NCI-H1694 treated with DMSO at 0.1 percent for 48 hours (cell line): Measurements from ENCODE around the gene TBX4.

Source experiments
- DNase-seq: peaks from one replicate; lab custom pipeline; 2025; lab: John Stamatoyannopoulos, UW

The TBX4 gene

DNA sequence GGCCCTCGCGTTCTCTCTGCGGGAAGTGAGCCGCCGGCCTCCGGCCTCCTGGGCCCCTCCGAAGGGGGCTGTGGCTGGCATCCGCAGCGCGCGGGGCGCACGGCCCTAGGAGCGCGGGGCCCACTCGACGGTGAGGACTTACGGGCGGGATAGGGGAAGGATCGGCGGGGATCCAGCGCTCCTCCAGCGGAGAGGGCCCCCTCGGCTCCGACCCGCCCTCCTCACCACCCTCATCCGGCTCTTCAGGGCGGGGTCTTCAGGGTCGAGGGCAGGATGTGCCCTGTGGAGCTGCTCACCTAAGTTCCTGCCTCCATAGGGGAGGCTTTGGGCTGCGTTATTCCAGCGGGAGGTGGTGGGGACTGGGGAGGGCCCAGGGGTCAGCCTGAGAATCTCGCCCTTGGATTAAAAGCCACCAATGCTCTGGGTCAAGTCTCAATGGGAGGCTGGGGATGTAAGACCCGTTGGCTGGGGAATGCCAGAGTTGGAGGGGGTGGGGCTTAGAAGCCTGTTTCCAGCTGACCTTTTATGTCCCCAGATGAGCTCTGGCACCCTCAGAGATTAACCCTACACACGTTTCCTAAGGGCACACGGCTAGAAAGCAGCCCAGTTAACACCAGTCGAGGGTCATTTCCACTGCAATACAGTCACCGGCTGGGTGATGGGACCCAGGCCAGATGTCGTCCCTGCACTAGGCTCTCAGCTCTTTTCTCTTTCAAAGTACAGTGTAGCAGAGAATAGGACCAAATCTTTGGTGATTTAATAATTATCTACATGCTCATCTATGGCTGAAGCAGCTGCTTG lies 39.2 kb upstream of the TBX4 start:
- no peak for DNase-seq

DNA sequence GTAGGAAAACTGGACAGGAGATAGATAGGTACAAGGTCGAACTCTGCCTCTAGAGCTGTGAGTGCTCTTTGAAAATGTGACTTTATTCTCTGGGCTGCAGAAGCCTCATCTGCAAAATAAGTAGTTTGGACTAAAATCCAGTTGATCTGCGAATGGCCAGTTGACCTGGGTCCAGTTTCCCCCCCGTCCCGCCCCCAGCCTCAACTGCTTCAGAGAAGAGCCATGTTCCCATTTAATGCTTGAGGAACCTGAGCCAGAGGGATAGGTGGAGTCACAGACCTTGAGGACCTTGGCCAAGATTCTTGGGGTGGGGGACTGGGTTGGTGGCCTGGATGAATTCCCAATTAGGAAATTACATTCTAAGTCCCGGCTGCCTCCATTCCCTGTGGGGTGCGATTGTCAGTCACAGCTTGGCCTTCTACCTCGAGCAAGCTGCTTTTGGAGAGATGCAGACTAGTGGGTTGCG lies 38.5 kb upstream of the TBX4 start:
- no peak for DNase-seq

DNA sequence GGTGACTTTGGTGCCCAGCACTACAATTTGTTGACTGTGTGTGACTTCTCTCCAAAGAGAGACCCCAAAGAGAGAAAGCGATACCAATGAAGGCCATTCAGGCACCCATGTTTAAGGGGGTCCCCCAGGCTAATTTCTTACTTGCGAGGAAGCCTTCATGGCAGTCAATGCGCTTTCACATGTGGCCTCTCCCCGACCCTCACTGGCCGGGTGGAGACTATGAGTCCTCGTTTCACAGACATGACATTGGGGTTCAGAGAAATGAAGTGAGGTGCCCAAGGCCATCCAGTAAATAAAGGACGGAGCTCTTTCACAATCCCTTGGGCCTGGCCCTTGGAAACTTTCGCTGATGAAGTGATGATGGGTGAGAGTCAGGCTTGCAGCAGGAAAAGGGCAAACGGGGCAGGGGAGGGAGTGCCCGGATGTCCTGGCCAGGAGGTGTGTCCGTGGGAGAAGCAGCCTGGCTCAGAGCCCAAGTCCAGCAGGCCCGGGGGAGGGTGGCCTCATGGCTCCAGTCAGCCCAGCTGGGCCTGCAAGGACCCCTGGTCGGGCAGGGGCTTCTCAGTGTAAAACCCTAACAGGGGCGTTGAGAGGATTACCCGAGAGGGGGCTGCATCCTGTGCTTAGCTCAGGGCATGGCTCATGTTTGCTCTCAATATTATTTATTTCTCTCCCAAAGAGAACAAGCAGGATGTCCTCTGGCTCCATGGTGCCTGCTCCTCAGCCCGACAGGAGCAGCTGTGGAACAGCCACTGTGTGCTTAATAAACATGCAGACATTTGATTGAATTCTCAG lies 37.9 kb upstream of the TBX4 start:
- DNase-seq, result no peak

DNA sequence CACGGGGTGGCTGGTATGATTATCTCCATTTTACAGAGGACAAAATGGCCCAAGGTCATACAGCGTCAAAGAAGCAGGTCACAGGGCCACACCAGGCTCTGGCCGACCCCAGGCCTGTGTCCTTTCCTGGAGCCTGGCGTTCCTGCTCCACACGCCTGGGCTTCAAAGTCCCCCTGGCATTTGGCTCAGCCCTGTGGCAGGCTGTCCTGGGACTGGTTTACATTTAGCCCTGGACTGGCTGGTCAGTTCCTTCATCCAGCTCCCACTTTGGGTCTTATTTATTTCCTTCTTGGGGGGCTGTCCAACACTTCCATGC lies 37.3 kb upstream of the TBX4 start:
- DNase-seq, result no peak

DNA sequence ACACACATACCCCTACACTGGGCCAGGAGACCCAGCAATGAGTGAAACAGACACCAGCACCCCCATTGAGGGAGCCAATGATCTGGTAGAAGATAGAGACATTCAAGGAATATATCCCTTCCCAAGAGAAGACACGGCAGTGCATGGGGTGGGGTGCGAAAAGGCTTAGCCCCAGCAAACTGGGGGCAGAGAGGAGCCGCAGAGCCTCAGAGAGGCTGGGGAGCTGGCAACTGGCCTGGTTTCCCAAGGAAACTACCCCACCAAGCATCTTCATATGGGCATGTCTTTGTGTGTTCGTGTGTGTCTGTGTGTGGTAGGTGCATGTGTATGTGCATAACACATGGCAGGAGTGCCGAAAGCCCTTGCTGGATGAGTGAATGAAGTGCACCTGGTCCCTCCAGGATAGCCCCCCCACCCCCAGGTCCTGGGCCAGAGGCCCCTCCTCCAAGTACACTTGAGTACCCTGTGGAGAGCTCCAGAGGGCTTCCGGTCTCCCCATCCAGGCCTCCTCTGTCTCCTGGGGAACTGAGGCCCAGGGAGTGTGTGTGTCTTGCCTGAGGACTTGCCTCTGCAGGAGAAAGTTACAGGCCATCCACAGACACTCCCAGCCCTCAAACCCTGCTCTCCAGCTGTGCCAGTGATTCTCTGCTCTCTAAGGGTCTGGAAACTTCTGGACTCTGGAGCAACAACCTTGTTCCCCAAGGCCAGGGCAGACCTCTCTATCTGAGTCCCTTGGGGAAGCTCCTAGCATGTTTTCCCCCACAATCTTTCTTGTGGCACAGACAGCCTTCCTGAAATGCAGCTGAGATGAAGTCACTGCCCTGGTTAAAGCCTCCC lies 36.6 kb upstream of the TBX4 start:
- no peak for DNase-seq

DNA sequence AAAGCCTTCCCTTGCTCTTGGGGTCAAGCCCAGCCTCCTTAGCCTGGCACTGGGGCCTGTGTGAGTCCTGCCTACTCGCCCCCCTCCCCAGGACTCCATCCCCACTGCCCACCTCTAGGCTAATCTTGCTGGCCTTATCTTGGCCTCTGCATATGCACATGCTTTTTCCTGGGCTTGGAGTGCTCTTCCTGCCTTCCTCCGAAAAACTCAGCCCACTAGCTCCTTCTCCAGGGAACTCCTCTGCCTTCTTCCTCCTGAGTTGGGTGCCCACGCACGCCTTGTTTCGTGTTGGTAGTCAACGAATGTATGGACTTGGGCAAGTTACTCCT lies 36.0 kb upstream of the TBX4 start:
- no peak for DNase-seq

DNA sequence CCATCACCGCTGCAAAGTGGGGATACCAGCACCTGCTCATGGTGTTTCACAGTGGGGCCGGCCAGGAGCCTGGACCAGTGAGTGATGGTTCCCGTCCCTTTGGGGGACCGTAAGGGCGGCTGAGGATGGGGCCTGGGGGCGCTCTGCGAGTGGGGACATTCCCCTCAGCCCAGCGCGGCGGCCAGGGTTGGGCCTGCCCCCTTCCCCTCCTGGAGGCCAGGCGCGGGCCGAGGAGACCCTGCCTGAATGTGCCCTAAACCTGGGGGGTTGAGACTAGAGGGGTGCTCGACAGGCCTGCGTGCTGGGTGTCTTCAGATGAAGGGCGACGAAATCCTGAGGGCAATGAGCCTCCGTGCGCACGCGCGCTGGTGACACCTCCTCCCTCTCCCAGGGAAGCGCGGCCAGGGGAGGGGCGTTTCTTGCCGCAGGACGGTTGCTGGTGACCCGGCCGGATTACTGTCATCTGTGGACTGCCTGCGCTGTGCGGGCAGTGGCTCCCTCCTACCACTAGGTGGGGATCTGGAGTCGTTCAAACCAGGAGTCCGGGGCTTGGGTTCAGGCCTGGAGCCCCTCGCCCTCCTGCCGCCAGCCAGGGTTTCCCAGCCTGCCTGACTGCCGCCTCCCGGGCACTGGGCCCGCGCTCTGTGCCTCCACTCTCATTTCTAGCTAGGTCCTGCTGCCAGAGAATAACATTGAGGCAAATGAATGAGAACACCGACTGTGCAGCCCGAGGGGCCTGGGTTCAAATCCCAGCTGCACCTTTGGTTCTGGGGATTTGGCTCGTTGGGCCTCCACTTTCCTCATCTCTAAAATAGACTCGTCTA lies 35.5 kb upstream of the TBX4 start:
- DNase-seq, result peak; percentile 66

DNA sequence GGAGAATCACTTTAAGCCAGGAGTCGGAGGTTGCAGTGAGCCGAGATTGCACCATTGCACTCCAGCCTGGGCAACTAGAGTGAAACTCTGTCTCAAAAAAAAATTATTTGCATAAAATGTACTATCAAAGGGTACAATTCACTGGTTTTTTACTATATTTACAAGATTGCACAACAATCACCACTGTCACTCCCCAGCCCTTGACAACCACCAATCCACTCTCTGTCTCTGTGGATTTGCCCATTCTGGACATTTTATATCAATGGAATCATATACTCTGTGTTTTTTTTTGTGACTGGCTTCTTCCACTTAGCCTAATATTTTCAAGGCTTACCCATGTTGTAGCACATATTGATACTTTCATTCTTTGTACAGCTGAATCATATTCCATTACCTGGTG lies 33.8 kb upstream of the TBX4 start:
- no peak for DNase-seq

DNA sequence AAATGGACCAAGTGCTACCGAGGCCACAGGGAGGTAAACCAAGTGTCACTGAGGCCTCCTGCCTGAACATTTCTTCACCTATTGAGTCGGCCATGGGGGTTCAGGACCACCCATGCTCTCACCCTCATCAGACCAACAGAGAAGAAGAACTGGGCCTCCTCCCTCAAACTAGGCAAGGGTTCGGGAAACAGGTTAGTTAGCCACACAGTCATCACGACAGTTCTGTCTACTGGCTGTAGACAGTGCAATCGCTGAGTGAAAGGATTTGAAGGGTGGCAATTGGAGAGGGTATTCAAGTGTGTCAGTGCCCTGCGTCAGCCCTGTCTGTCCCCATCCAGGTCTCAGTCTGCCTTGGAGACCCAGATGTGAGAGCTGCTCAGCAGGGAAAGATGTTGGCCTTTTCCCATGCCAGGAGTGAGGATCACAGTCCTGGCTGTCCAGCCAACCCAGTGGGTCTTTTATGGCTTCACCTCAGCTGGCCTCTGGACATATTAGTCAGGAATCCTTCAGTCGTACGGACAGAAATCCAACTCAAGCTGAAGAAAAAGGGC lies 32.7 kb upstream of the TBX4 start:
- no peak for DNase-seq

DNA sequence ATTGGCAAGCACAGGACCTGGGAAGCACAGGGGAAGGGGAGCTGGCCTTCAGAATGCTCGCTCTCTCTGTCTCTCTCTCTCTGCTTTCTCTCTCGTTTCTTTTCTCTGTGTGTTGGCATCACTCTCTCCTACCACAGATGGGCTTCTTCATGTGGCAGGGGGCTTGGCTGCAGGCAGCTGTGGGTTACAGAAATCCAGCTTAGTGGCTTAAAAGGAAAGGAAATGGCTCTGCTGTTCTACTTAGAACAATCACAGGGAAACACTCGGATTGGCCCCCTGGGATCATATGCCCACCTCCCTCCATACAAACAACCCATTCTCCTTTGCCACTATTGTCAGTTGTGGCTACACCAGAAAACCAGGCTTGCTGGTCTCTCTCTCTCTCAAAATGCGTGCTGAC lies 32.2 kb upstream of the TBX4 start:
- no peak for DNase-seq

DNA sequence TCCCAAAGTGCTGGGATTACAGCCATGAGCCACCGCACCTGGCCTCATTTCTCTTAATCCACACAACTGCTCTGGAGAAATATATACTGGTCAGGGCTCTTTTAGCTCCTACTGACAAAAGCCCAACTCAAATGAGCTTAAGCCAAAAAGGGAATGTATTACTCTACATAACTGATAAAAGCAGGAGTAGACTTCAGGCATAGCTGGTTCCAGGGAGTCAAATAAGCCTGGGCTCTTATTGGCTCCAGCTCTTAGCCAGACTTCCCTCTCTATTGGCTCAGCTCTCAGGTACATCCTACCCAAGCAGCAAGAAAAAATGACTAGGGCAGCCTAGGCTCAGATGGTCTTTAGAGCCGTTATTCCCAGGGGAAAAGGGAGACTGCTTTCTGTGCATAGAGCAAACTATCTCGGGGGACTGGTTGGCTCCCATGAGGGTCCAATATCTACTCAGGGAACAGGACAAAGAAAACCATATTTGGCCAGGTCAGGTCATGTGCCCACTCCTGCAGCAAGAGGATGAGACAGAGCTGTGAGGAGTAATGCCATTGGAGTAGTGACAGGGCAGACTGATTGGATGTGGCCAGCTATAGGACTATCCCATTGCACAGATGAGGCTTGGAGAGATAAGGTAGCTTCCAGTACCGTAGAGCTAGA lies 31.4 kb upstream of the TBX4 start:
- no peak for DNase-seq

DNA sequence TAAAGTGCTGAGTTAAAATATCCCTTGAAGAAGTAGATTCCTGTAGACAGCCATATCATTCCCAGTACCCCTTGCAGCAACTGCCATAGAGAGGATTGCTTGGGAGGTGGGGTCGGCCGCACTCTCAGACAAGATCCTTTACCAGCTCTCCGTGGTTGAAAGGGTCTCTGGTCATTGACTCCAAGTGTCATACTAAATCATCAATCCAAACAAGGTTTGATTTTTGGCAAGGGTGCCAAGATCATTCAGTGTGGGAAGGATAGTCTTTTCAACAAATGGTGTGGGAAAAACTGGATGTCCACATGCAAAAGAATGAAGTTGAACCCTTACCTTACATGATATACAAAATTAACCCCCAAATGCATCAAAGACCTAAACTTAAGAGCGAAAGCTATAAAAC lies 30.8 kb upstream of the TBX4 start:
- DNase-seq, result no peak

DNA sequence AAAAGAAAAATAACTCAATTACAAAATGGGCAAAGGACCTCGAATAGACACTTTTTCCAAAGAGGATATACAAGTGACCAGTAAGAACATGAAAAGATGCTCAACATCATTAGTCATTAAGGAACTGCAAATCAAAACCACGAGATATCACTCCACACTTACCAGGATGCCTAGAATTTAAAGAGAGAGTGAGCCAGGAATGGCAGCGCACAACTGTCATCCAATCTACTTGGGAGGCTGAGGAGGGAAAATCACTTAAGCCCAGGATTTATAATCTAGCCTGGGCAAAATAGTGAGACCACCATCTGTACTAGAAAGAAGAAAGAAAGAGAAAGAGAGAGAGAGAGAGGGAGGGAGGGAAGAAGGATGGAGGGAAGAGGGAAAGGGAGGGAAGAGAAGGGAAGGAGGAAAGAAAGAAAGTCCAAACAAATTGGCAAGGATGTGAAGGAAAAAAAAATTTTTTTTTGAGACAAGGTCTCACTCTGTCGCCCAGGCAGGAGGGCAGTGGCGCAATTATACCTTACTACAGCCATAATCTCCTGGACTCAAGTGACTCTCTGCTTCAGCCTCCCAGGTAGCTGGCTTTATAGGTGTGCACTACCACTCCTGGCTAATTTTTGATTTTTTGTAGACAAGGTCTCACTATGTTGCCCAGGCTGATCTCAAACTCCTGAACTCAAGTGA lies 30.0 kb upstream of the TBX4 start:
- no peak for DNase-seq

DNA sequence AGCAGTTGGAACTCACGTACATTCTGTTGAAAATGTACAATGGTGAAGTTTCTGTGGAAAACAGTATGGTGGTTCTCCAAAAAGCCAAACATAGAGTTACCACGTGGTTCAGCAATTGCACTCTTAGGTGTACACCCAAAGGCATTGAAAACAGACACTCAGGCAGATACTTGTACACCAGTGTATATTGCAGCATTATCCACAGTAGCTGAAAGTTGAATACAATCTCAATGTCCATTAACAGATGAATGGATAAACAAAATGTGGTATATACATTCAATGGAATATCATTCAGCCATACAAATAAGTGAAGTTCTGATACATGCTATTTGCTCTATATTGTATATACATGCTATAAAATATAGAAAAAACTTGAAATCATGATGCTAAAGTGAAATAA lies 29.4 kb upstream of the TBX4 start:
- no peak for DNase-seq

DNA sequence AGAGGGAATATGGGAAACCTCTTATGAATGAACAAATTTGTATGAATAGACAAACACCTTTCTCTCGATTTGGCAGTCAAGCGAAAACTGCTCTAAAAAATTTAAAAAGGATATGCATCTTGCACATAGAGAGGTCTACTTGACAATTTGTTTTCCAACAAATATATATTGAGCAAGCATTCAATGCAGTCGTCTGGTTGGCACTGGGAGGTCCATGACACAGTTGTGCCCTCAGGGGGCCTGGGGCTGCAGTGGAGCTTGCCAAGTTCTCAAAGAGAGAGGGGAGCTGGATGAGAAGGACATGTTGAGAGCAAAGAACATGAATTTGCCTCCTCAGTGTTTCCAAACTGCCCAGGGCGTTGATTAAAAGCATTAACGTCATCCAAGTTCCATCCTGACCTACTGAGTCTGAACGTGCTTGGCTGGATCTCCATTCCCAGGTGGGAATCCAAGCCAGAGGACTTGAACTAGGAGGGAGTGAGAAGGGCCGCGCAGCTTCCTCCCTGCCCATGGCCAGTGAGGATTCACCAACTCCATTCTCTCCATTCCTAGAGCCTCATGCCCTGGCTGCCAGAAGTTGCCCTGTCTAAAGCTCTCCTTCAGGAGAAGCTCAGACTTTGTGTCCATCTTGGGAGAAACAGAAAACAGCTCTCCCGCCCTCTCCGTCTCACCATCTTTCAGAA lies 28.1 kb upstream of the TBX4 start:
- no peak for DNase-seq

DNA sequence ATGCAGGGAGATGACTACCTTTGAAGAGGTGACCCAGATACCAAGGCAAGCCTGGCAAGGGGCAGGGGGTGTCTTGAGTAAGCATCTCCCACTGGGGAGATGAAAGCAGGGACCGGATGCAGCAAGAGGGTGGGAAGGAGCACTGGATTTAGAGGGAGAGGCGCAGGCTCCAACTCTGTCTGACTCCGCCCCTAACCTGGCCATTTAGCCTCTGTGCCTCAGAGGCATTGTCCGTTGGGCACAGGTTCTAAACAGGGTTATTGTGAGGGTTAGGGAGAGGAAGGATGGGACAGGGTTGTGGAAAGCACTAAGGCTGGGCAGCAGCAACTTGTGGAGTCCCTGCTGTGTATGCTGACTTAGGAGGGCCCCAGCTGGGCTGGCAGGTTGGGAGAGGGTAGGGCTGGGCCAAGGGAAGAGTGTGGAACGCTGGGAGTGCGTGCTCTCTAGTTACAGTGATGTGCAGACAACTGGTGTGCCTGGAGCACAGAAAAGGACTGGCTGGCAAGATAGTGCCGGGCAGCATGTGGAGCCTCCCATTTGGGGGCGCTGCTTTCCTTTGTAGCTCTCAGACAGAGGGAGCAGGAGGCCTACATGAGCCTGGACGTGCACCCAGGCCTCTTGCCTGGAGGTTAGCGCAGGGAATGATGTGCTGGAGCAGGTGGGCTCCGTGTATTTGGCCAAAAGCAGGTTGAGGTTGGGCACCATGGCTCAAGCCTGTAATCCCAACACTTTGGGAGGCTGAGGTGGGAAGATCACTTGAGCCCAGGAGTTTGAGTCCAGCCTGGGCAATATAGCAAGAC lies 26.3 kb upstream of the TBX4 start:
- DNase-seq, result peak; percentile 14

DNA sequence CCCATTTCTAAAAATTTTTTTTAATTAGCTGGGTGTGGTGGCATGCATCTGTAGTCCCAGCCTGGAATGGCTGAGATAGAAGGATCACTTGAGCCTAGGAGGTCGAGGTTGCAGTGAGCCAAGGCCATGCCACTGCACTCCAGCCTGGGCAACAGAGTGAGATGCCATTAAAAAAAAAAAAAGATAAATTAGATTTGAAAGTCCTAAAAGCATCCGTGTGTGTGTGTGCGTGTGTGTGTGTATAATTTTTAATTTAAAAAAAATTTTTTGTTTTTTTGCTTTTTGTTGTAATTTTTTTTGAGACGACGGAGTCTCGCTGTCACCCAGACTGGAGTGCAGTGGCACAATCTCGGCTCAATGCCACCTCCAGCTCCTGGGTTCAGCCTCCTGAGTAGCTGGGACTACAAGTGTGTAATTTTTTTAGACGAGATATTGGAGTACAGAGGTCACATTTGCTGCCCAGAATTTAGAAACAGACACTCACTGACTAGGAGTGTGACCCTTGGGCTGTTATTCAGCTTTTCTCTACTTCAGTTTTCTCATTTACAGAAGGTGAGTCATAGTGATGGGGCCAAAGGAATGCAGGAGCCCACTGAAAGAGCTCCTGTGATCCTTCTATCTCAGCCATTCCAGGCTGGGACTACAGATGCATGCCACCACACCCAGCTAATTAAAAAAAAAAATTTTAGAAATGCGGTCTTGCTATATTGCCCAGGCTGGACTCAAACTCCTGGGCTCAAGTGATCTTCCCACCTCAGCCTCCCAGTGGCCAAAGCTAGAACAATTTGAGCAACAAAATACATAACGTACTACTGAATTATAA lies 25.5 kb upstream of the TBX4 start:
- DNase-seq, result no peak

DNA sequence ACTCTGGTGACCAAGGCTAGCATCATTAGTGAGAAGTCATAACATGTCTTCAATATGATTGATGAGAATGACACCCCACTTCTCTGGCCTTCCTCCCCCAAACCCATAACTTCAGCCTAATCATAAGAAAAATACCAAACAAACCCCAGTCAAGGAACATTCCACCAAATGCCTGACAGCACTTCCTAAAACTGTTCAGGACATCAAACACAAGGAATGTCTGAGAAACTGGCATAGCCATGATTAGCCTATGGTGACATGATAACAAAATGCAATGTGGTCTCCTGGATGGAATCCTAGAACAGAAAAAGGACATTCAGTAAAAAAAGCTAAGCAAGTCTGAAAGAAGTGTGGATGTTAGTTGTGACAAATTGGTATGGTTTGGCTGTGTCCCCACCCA lies 24.7 kb upstream of the TBX4 start:
- no peak for DNase-seq
